Measurements from ENCODE around the gene MAP7. TPM values are rescaled to one million over a fixed set of nuclear protein-coding genes. Genes with fewer than 3 reads are reported as not detected.

Gene MAP7
- total RNA-seq, 4 donors from 2014 or later: 18.3 to 33.0 (median 28.2) TPM

- TF ChIP-seq, protein P1, sequence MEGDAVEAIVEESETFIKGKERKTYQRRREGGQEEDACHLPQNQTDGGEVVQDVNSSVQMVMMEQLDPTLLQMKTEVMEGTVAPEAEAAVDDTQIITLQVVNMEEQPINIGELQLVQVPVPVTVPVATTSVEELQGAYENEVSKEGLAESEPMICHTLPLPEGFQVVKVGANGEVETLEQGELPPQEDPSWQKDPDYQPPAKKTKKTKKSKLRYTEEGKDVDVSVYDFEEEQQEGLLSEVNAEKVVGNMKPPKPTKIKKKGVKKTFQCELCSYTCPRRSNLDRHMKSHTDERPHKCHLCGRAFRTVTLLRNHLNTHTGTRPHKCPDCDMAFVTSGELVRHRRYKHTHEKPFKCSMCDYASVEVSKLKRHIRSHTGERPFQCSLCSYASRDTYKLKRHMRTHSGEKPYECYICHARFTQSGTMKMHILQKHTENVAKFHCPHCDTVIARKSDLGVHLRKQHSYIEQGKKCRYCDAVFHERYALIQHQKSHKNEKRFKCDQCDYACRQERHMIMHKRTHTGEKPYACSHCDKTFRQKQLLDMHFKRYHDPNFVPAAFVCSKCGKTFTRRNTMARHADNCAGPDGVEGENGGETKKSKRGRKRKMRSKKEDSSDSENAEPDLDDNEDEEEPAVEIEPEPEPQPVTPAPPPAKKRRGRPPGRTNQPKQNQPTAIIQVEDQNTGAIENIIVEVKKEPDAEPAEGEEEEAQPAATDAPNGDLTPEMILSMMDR (IDR thresholded peaks at IDR 0.05): peak; percentile 45 to 79 (median 58)
- TF ChIP-seq POLR2A (IDR thresholded peaks at IDR 0.05): no peak
- no peak for DNase-seq
- no peaks in the 10 kb centered on the region for H3K27me3 ChIP-seq
- H3K4me1 ChIP-seq: peaks cover 0 to 27% (median 3%) of the 10 kb centered on the region in 3 donors
- intact Hi-C loops (cut with DNase I): loop anchor here (10.0 kb wide), 2 partner anchors 62 to 212 kb away; partner anchors contain the start of gene MAP3K5
- H3K9me3 ChIP-seq: no peaks in the 10 kb centered on the region
- peaks cover 0 to 60% (median 10%) of the 10 kb centered on the region in 3 donors for H3K36me3 ChIP-seq
- 24 to 35% methylated on average over 3 of the region's 3 CpGs for WGBS, 2 donors
- no peak overlapping the region for H3K4me3 ChIP-seq
- H3K27ac ChIP-seq: peak overlapping the region; percentile 50 to 81 (median 62)
These were observed 32.7 kb upstream of the MAP7 start for GRCh38 chr6:136582711-136583471.

DNA sequence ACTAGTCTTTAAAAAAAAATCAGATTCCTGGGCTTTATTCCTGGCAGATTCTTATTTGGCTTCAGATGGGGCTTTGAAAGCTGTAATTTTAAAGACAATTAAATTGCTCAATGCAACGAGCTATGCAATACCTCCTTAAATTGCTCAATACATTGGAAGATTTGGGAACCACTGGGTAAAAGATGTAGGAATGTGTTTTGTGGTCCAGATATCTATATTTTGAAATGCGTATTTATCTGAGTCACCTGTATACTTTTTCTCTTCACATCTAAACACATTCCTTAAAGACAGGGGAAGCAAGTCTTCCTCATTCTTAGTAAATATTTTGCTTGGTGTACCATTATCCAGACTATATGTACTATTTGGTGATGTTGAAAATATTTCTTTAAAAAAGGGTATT is 29.6 kb upstream of the MAP7 start:
- no peak for TF ChIP-seq POLR2A (IDR thresholded peaks at IDR 0.05)
- TF ChIP-seq, protein P1 (IDR thresholded peaks at IDR 0.05): no peak
- DNase-seq: no peak
- no peaks in the 10 kb centered on the region for H3K27me3 ChIP-seq
- H3K27ac ChIP-seq: no peak overlapping the region
- intact Hi-C loops (cut with DNase I): loop anchor here (10.0 kb wide), 2 partner anchors 65 to 215 kb away; partner anchors contain the start of gene MAP3K5
- H3K9me3 ChIP-seq: no peaks in the 10 kb centered on the region
- WGBS, 2 donors: 60 to 67% methylated on average over 2 of the region's 2 CpGs
- peaks cover 0 to 17% (median 3%) of the 10 kb centered on the region in 3 donors for H3K4me1 ChIP-seq
- H3K4me3 ChIP-seq: no peak overlapping the region
- peaks cover 0 to 84% (median 10%) of the 10 kb centered on the region in 3 donors for H3K36me3 ChIP-seq

GRCh38 chr6:136576821-136577220 is 26.6 kb upstream of the MAP7 start:
- H3K27me3 ChIP-seq: no peaks in the 10 kb centered on the region
- H3K36me3 ChIP-seq: peaks cover 0 to 89% (median 7%) of the 10 kb centered on the region in 3 donors
- no peak overlapping the region for H3K4me3 ChIP-seq
- 98% methylated on average over 6 of the region's 6 CpGs for WGBS, 2 donors
- no peak overlapping the region for H3K27ac ChIP-seq
- H3K9me3 ChIP-seq: no peaks in the 10 kb centered on the region
- peaks cover 0 to 7% (median 0%) of the 10 kb centered on the region in 3 donors for H3K4me1 ChIP-seq
- no peak for TF ChIP-seq POLR2A (IDR thresholded peaks at IDR 0.05)
- TF ChIP-seq, protein P1 (IDR thresholded peaks at IDR 0.05): no peak
- intact Hi-C loops (cut with DNase I): no loop called here
- no peak for DNase-seq

DNA sequence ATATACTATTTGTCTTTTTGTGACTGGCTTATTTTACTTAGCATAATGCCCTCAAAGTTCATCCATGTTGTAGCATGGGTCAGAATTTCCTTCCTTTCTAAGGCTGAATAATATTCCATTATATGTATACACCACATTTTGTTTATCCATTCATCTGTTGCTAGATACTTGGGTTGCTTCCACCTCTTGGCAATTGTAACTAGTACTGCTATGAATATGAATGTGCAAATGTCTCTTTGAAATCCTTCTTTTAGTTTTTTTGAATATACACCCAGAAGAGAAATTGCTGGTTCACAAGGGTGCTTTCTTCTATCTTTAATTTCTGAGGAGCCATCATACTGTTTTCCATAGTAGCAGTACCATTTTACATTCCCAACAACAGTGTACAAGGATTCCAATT is 21.3 kb upstream of the MAP7 start:
- Histone ChIP-seq H3K4me1 (no peaks in the 10 kb centered on the region), H3K4me3 (no peak overlapping the region), H3K27ac (no peak overlapping the region), H3K9me3 (peaks cover 0 to 10% (median 0%) of the 10 kb centered on the region in 3 donors), H3K36me3 (peaks cover 0 to 62% (median 0%) of the 10 kb centered on the region in 3 donors), H3K27me3 (no peaks in the 10 kb centered on the region)
- intact Hi-C loops (cut with DNase I): no loop called here
- DNase-seq: no peak
- no peak for TF ChIP-seq POLR2A (IDR thresholded peaks at IDR 0.05)
- TF ChIP-seq, protein P1 (IDR thresholded peaks at IDR 0.05): no peak

DNA sequence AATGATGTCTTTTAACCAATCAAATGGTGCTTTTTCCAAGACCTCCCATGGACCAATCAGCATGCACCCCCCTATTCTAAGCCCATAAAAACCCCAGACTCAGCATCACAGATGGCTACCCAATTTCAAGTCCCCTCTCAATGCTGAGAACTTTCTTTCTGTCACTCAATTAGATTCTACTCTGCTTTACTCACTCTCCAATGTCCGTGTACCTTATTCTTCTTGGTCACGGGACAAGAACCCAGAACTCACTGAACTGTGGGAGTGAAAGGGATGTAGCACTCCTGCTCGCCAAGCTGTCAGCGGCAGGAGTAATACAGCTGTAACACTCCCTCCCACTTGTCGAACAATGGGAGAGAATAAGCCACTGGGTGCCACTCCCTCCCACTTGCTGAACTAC is 20.8 kb upstream of the MAP7 start:
- no peak for TF ChIP-seq POLR2A (IDR thresholded peaks at IDR 0.05)
- TF ChIP-seq, protein P1 (IDR thresholded peaks at IDR 0.05): no peak
- Histone ChIP-seq H3K36me3 (peaks cover 0 to 62% (median 0%) of the 10 kb centered on the region in 3 donors), H3K27ac (no peak overlapping the region), H3K4me1 (no peaks in the 10 kb centered on the region), H3K9me3 (peaks cover 0 to 10% (median 0%) of the 10 kb centered on the region in 3 donors), H3K27me3 (no peaks in the 10 kb centered on the region), H3K4me3 (no peak overlapping the region)
- WGBS, 2 donors: 98% methylated on average over 5 of the region's 5 CpGs
- DNase-seq: no peak
- intact Hi-C loops (cut with DNase I): no loop called here

All from esophagus squamous epithelium (tissue), 5 donors.